H1 (cell line): ENCODE data around the gene FSTL4. TPM values are rescaled to one million over a fixed set of nuclear protein-coding genes. Genes with fewer than 3 reads are reported as not detected.

Experiments used
- CBX5 ChIP-seq: fragments of 300-800, 300-1000 bp; sonication (generic); IDR thresholded peaks from 2 replicates; pipeline ENCODE4 v1.7.1; 2016; ENCODE audit warnings: antibody characterized with exemption, low read length, low read depth
- CEBPB ChIP-seq: IDR thresholded peaks from 2 replicates; pipeline ENCODE4 v1.6.1; 2012; ENCODE audit warnings: low read depth, low read length
- NANOG ChIP-seq: IDR thresholded peaks from 2 replicates; pipeline ENCODE4 v1.6.1; 2011; ENCODE audit warnings: low read length, low read depth, mild to moderate bottlenecking, inconsistent platforms; ENCODE audit not compliant: insufficient read depth, poor library complexity, severe bottlenecking
- RNF2 ChIP-seq: fragments of 200-900, 300-1000 bp; sonication (generic); IDR thresholded peaks from 2 replicates; pipeline ENCODE4 v1.7.1; 2016; ENCODE audit warnings: borderline replicate concordance, low read depth, mild to moderate bottlenecking, antibody characterized with exemption, low read length; ENCODE audit not compliant: poor library complexity, severe bottlenecking; ENCODE audit errors: missing control alignments
- SAP30 ChIP-seq: fragments of 300-600 bp; sonication (generic); IDR thresholded peaks from 2 replicates; pipeline ENCODE4 v1.7.1; 2012; ENCODE audit warnings: low read length, moderate library complexity, mild to moderate bottlenecking, inconsistent platforms; ENCODE audit not compliant: insufficient read depth, insufficient replicate concordance
- SP2 ChIP-seq: IDR thresholded peaks from 2 replicates; pipeline ENCODE4 v1.6.1; 2012; ENCODE audit warnings: mild to moderate bottlenecking, low read length, inconsistent platforms
- TAF7 ChIP-seq: optimal IDR thresholded peaks from 2 replicates; pipeline ENCODE3; 2011; ENCODE audit warnings: low read depth, mild to moderate bottlenecking, inconsistent platforms, low read length, moderate library complexity, borderline replicate concordance
- polyA plus RNA-seq, 7 experiments: library from polyadenylated mRNA; depleted of rRNA in 3 of 7; stranded (reverse) in 5 of 7; unstranded in 2 of 7; fragments of >200 nt in 5 of 7; fragments of 200-250 nt in 2 of 7; gene quantifications; 1 replicate in 5 of 7; 2 replicates in 1 of 7; 4 replicates in 1 of 7; pipeline versions ENCODE4 v1.2.1 to v1.2.3, GENCODE V29; 2011 to 2013; ENCODE audit warnings: missing spikeins in 2 of 7, mixed read lengths in 2 of 7
- total RNA-seq: library from RNA; stranded (reverse); fragmentation: NEBNext Ultra II Directional; extraction: Animal tissue kit (Norgen Biotek cat#: 25700); gene quantifications from 2 replicates; pipeline ENCODE4 v1.2.1, GENCODE V29; 2021
- TF ChIP-seq, protein P1 (sequence below): fragments of 300-600 bp; sonication (generic); IDR thresholded peaks from 2 replicates; pipeline ENCODE4 v1.7.1; 2012; ENCODE audit warnings: low read length, moderate library complexity, mild to moderate bottlenecking, inconsistent platforms; ENCODE audit not compliant: insufficient replicate concordance

Gene FSTL4
- total and polyA plus RNA-seq, 2 of the 8 experiments (the other 6 are each of a cell fraction or from before 2014, with no cell fraction given): 3.1 to 4.1 TPM

- TF ChIP-seq, protein P1, sequence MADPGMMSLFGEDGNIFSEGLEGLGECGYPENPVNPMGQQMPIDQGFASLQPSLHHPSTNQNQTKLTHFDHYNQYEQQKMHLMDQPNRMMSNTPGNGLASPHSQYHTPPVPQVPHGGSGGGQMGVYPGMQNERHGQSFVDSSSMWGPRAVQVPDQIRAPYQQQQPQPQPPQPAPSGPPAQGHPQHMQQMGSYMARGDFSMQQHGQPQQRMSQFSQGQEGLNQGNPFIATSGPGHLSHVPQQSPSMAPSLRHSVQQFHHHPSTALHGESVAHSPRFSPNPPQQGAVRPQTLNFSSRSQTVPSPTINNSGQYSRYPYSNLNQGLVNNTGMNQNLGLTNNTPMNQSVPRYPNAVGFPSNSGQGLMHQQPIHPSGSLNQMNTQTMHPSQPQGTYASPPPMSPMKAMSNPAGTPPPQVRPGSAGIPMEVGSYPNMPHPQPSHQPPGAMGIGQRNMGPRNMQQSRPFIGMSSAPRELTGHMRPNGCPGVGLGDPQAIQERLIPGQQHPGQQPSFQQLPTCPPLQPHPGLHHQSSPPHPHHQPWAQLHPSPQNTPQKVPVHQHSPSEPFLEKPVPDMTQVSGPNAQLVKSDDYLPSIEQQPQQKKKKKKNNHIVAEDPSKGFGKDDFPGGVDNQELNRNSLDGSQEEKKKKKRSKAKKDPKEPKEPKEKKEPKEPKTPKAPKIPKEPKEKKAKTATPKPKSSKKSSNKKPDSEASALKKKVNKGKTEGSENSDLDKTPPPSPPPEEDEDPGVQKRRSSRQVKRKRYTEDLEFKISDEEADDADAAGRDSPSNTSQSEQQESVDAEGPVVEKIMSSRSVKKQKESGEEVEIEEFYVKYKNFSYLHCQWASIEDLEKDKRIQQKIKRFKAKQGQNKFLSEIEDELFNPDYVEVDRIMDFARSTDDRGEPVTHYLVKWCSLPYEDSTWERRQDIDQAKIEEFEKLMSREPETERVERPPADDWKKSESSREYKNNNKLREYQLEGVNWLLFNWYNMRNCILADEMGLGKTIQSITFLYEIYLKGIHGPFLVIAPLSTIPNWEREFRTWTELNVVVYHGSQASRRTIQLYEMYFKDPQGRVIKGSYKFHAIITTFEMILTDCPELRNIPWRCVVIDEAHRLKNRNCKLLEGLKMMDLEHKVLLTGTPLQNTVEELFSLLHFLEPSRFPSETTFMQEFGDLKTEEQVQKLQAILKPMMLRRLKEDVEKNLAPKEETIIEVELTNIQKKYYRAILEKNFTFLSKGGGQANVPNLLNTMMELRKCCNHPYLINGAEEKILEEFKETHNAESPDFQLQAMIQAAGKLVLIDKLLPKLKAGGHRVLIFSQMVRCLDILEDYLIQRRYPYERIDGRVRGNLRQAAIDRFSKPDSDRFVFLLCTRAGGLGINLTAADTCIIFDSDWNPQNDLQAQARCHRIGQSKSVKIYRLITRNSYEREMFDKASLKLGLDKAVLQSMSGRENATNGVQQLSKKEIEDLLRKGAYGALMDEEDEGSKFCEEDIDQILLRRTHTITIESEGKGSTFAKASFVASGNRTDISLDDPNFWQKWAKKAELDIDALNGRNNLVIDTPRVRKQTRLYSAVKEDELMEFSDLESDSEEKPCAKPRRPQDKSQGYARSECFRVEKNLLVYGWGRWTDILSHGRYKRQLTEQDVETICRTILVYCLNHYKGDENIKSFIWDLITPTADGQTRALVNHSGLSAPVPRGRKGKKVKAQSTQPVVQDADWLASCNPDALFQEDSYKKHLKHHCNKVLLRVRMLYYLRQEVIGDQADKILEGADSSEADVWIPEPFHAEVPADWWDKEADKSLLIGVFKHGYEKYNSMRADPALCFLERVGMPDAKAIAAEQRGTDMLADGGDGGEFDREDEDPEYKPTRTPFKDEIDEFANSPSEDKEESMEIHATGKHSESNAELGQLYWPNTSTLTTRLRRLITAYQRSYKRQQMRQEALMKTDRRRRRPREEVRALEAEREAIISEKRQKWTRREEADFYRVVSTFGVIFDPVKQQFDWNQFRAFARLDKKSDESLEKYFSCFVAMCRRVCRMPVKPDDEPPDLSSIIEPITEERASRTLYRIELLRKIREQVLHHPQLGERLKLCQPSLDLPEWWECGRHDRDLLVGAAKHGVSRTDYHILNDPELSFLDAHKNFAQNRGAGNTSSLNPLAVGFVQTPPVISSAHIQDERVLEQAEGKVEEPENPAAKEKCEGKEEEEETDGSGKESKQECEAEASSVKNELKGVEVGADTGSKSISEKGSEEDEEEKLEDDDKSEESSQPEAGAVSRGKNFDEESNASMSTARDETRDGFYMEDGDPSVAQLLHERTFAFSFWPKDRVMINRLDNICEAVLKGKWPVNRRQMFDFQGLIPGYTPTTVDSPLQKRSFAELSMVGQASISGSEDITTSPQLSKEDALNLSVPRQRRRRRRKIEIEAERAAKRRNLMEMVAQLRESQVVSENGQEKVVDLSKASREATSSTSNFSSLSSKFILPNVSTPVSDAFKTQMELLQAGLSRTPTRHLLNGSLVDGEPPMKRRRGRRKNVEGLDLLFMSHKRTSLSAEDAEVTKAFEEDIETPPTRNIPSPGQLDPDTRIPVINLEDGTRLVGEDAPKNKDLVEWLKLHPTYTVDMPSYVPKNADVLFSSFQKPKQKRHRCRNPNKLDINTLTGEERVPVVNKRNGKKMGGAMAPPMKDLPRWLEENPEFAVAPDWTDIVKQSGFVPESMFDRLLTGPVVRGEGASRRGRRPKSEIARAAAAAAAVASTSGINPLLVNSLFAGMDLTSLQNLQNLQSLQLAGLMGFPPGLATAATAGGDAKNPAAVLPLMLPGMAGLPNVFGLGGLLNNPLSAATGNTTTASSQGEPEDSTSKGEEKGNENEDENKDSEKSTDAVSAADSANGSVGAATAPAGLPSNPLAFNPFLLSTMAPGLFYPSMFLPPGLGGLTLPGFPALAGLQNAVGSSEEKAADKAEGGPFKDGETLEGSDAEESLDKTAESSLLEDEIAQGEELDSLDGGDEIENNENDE: no peak
- TF ChIP-seq CBX5: no peak
- no peak for TF ChIP-seq NANOG
- TF ChIP-seq CEBPB: no peak
- TF ChIP-seq SP2: no peak
- no peak for TF ChIP-seq SAP30
- no peak for TF ChIP-seq TAF7
- no peak for TF ChIP-seq RNF2
Measured at GRCh38 chr5:133337795-133338445, 274.4 kb downstream of the FSTL4 start (continued).
